ENCODE results near the gene ELF1.

Gene ELF1

GRCh38 chr13:40983259-40983658 lies 35.9 kb downstream of the ELF1 start:
- DNase-seq (ENCODE audit: low read depth in 2 of 2), result no peak

DNA sequence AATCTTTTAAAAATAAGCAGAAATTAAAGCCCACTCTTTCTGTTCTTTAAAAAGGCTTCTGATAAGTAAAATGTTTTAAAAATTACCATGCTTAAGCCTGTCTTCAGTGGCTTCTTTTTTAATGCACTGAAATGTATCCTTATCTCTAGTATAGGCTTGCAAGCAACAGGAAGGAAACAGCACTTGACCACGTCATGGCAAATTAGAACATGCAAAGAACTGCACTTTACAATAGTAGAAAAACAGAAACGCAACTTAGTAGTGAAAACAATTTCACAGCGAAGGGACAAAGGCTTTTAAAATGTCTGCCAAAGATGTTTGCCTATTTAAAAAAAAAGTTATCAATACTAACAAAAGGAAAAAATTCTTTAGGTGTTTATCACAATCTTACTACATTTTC lies 36.3 kb downstream of the ELF1 start:
- peak in 1 of 2 donors; percentile 31 for DNase-seq (ENCODE audit: low read depth in 2 of 2)

GRCh38 chr13:40981949-40982348 lies 37.2 kb downstream of the ELF1 start:
- no peak for DNase-seq (ENCODE audit: low read depth in 2 of 2)

DNA sequence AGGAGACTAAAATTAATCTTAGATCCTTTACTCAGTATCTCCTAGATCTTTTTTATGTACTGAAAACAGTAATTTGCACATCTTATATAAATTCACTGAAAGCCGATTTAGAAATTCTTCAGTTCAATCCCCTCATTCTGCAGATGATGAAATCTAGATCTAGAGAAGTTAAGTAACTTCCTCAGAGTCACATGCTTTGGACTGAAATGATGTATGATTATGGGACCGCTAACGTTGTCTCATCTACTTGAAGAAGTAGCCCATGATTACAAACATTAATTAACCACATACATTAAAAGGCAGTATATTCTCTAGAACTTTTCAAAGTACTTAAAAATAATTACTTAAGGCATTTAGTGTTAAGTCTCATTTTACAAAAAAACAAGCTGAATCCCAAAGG lies 37.8 kb downstream of the ELF1 start:
- no peak for DNase-seq (ENCODE audit: low read depth in 2 of 2)

GRCh38 chr13:40980461-40980860 lies 38.7 kb downstream of the ELF1 start:
- DNase-seq (ENCODE audit: low read depth in 2 of 2), result no peak

DNA sequence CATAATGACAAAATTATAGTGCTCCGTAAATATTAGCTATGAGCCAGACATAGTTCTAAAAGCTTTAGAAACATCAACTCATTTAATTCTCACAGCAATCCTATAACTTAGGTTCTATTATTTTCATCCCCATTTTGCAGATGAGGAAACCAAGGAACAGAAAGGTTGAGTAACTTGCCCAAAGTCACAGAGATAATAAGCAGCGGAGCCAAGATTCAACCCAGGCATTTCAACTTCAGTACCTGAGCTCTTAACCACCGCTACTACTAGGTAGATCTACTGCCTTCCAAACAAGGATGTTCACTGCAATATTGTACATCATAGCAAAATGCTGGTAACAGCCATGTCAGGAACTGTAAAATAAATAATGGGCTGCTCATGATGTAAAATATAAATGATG lies 39.9 kb downstream of the ELF1 start:
- no peak for DNase-seq (ENCODE audit: low read depth in 2 of 2)

GRCh38 chr13:40978109-40978508 lies 41.0 kb downstream of the ELF1 start:
- peak in 1 of 2 donors; percentile 15 for DNase-seq (ENCODE audit: low read depth in 2 of 2)

- no peak for DNase-seq (ENCODE audit: low read depth in 2 of 2)
Observed at GRCh38 chr13:40975441-40975840, 43.7 kb downstream of the ELF1 start.

- DNase-seq (ENCODE audit: low read depth in 2 of 2), result peak in 1 of 2 donors; percentile 15
Observed at GRCh38 chr13:40974460-40975407, 44.4 kb downstream of the ELF1 start.

DNA sequence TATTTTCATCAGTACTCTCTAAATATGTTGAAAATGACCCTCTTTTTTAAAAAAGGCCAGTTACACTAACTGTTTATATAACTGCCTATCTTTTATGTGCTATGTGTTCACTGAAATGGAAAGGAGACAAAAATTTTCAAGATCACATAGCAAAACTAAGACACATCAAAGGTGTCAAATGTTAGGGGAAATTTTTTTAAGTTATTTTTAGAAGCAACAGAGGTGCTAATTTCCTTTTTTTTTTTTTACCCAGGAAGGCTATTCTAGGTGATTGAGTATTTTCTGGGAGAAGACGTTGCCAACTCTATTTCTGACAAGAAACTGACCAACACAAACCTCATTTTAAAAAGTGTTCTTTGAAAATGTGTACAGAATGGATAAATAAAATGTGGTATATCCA lies 45.7 kb downstream of the ELF1 start:
- DNase-seq (ENCODE audit: low read depth in 2 of 2), result no peak

DNA sequence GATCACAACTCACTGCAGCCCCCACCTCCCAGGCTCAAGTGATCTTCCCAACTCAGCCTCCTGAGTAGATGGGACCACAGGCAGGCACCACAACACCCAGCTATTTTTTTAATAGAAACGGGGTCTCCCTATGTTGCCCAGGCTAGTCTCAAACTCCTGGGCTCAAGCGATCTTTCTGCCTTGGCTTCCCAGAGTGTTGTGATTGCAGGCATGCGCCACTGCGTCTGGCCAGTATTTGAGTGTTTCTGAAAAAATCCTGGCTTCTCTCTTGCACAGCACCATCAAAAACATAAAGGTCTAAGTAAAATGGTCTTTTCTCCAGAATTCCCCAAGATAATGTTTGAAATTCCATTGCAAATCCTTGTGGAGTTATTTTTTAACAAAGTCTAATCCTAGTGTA lies 47.8 kb downstream of the ELF1 start:
- no peak for DNase-seq (ENCODE audit: low read depth in 2 of 2)

DNA sequence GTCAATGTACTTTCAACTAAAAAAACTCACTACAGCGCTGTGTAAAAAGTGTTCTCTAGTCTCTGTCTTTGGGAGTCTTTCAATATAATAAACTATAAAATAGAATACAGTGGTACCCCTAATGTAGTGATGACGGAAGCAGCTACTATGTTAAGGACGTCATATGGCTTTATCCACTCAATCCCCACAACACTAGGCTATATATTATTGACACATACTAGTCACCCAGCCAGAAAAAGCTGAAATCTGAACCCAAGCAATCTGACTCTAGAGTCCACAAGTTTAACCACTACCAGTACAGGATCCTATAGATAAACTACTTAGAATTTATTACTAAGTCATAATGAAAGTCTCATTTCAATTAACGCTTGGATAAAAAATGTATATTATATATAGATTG lies 48.3 kb downstream of the ELF1 start:
- DNase-seq (ENCODE audit: low read depth in 2 of 2), result no peak

GRCh38 chr13:40969169-40969901 lies 49.8 kb downstream of the ELF1 start:
- peak in 1 of 2 donors; percentile 18 for DNase-seq (ENCODE audit: low read depth in 2 of 2)

GRCh38 chr13:40968416-40969000 lies 50.6 kb downstream of the ELF1 start:
- DNase-seq (ENCODE audit: low read depth in 2 of 2), result no peak

DNA sequence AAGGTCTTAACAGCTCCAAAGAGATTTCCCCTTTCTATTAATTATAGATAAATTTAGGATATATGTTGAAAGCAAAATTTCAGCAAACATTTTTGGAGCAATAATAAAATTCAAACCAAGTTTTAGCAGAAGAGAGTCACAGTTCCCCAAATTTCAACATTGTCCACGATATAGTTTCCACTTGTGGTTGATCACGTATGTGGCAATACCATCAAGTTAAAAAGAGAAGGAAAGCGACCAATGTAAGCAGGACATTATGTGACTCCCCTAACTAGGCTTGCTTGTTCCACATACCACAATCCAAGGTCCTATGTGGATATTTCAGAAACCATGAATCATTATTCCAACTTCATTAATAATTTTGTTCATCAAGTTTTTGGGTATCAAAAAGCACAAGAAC lies 52.8 kb downstream of the ELF1 start:
- DNase-seq (ENCODE audit: low read depth in 2 of 2), result no peak

- DNase-seq (ENCODE audit: low read depth in 2 of 2), result no peak
Observed at GRCh38 chr13:40963927-40964326, 55.2 kb downstream of the ELF1 start.

DNA sequence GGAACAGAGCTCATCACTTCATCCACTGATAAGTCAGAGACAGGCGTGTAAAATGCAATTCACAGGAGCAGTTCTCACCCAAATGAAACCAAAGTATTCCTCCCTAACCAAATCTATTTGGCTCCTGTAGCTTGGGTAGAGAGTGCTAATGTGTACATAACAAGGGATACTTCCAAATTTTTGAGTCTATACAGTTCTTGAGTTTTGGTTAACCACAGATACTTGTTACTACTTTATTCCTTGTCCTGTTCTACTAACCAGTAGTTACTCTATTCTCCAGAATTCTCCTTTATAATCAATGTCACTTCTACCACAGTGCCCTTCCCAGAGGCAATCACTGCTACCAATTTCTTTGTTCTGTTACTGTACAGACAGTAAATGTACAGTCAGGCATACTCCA lies 57.3 kb downstream of the ELF1 start:
- no peak for DNase-seq (ENCODE audit: low read depth in 2 of 2)

GRCh38 chr13:40961214-40961613 lies 57.9 kb downstream of the ELF1 start:
- no peak for DNase-seq (ENCODE audit: low read depth in 2 of 2)

DNA sequence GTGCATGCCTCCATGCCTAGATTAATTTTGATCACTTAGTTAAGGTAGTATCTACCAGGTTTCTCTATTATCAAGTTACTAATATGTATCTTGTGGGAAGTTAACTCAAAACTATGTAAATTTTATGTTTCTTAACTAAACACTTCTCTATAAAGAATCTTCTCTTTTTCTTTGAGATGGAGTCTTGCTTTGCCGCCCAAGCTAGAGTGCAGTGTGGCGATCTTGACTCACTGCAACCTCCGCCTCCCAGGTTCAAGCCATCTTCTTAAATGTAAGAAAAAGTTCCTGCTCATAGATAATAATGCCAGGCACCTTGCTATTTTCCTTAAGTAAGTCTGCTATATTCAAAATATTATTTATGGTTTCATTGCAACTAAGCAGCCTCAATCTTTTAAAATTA lies 58.4 kb downstream of the ELF1 start:
- DNase-seq (ENCODE audit: low read depth in 2 of 2), result no peak

DNA sequence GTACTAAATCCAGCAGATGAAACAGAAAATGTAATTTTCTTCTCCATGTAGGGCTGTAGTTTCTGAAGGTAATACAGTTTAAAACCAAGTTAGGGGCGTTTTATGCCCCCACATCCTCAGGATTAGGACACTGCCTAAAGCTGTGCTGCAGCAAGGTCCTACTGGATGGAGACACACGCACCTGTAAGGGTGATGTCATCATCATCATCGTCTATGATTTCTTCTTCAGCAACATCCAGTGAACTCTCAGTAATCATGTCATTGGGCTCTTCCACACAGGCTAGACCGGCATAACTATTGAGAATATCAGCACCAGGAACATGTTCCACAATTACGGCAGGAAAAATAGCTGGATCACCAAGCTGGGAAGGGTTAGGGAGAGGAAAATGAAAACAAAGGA lies 60.5 kb downstream of the ELF1 start:
- no peak for DNase-seq (ENCODE audit: low read depth in 2 of 2)

DNA sequence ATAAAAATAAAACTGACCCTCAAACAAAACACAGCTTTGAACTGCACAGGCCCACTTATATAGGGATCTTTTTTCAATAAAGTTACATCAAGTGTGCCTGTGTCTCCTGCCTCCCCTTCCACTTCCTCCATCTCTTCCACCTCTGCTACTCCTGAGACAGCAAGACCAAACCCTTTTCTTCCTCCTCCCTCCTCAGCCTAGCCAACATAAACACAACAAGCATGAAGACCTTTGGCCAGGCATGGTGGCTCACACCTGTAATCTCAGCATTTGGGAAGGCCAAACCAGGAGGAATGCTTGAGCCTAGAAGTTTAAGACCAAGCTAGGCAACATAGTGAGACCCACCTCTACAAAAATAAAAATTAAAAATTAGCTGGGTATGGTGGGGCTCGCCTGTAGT lies 72.6 kb downstream of the ELF1 start:
- no peak for DNase-seq (ENCODE audit: low read depth in 2 of 2)

DNA sequence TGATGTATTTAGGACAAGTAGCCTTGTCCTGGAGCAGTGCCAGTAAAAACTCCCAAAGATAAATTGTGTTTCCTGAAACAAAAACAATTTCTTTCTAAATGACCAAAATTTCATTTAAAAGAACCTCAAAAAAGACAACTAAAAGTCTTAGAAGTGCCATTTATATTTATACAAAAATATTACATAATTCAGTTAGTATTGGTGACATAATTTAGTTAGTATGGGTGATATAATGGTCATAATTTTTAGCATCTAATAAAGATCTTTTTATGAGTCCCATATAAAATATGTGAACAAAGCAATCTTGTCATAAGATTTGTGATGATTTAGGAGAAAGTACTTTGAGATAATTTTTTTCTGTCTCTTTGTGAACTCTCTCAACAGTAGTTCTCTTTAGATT lies 76.0 kb downstream of the ELF1 start:
- DNase-seq (ENCODE audit: low read depth in 2 of 2), result no peak

DNA sequence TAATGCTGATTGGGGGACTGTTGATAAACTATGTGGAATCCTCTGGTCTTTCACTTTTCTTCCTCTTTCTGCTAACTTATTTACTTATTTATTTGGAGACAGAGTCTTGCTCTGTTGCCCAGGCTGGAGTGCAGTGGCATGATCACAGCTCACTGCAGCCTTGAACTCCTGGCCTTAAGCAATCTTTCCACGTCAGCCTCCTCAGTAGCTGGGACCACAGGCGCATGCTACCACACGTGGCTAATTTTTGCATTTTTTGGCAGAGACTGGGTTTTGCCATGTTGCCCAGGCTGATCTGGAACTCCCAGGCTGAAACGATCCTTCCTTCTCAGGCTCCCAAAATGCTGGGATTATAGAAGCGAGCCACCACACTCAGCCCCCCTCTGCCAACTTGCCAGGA lies 77.5 kb downstream of the ELF1 start:
- no peak for DNase-seq (ENCODE audit: low read depth in 2 of 2)

All from stimulated activated CD4-positive, alpha-beta T cell treated with anti-CD3 and anti-CD28 coated beads, Interleukin-4, amount 100 ng/mL, for 48 hours (primary cell).